Skeletal muscle satellite cell (primary cell): ENCODE results near the gene RAB6D. TPM values are rescaled to one million over a fixed set of nuclear protein-coding genes. Genes with fewer than 3 reads are reported as not detected.
"Not testable (repeated sequence)": the region's sequence is repeated elsewhere in the genome, so short reads cannot be mapped to it uniquely, and the experiment has no call there.

Experiments used
- H3K27me3 ChIP-seq: 2 replicates; pipeline ENCODE4 v1.7.0; 2013; ENCODE audit warnings: low read length; ENCODE audit not compliant: control insufficient read depth, insufficient read depth
- H3K36me3 ChIP-seq: 2 replicates; pipeline ENCODE4 v1.7.0; 2013; ENCODE audit warnings: mild to moderate bottlenecking, control low read depth, low read length; ENCODE audit not compliant: insufficient read depth
- H3K4me1 ChIP-seq: 2 replicates; pipeline ENCODE4 v1.7.0; 2013; ENCODE audit warnings: low read length; ENCODE audit not compliant: control insufficient read depth, insufficient read depth
- H3K4me2 ChIP-seq: 2 replicates; pipeline ENCODE4 v1.7.0; 2013; ENCODE audit warnings: mild to moderate bottlenecking, low read length
- H3K4me3 ChIP-seq: 2 replicates; pipeline ENCODE4 v1.7.0; 2013; ENCODE audit warnings: low read length
- H3K9ac ChIP-seq: 2 replicates; pipeline ENCODE4 v1.7.0; 2013; ENCODE audit warnings: mild to moderate bottlenecking, low read depth, low read length, moderate library complexity
- H3K9me3 ChIP-seq: replicated peaks from 2 replicates; pipeline ENCODE4 v1.7.0; 2013; ENCODE audit warnings: mild to moderate bottlenecking, control low read depth, low read length
- total RNA-seq: library from RNA; depleted of rRNA; stranded (reverse); fragments of >200 nt; gene quantifications from 2 replicates; pipeline ENCODE4 v1.2.3, GENCODE V29; 2012; rRNA removed

RAB6D gene
- total RNA-seq = not detected in 2 replicates

- H3K4me2 ChIP-seq = peak within 1 kb of the TSS; percentile 65
- not testable (repeated sequence) for H3K9ac ChIP-seq, H3K27me3 ChIP-seq, H3K4me3 ChIP-seq, H3K9me3 ChIP-seq, H3K36me3 ChIP-seq, H3K4me1 ChIP-seq
Measured at GRCh38 chr2:131363703-131364186, at the start of gene RAB6D. Gene RAB6D (minus strand): TSS chr2:131364168. CDS start chr2:131363720, 448 bp downstream.

GRCh38 chr2:131413148-131413747, 49.3 kb upstream of the RAB6D start:
- no peak overlapping the region for H3K4me3 ChIP-seq
- no peaks in the 10 kb centered on the region for H3K36me3 ChIP-seq
- no peaks in the 10 kb centered on the region for H3K9me3 ChIP-seq
- H3K9ac ChIP-seq = no peak overlapping the region
- peaks cover 40% of the 10 kb centered on the region for H3K27me3 ChIP-seq
- no peaks in the 10 kb centered on the region for H3K4me1 ChIP-seq
- H3K4me2 ChIP-seq = no peak overlapping the region

- Histone ChIP-seq H3K36me3 (no peaks in the 10 kb centered on the region), H3K4me2 (no peak overlapping the region), H3K9me3 (no peaks in the 10 kb centered on the region), H3K4me1 (no peaks in the 10 kb centered on the region), H3K27me3 (peaks cover 31% of the 10 kb centered on the region), H3K4me3 (no peak overlapping the region), H3K9ac (no peak overlapping the region)
Measured at GRCh38 chr2:131410173-131410572, 46.2 kb upstream of the RAB6D start.

GRCh38 chr2:131408778-131409177, 44.8 kb upstream of the RAB6D start:
- H3K4me1 ChIP-seq = no peaks in the 10 kb centered on the region
- no peak overlapping the region for H3K4me2 ChIP-seq
- peaks cover 26% of the 10 kb centered on the region for H3K27me3 ChIP-seq
- H3K9me3 ChIP-seq = no peaks in the 10 kb centered on the region
- no peak overlapping the region for H3K4me3 ChIP-seq
- no peaks in the 10 kb centered on the region for H3K36me3 ChIP-seq
- no peak overlapping the region for H3K9ac ChIP-seq

- Histone ChIP-seq H3K4me1 (no peaks in the 10 kb centered on the region), H3K9ac (no peak overlapping the region), H3K9me3 (no peaks in the 10 kb centered on the region), H3K36me3 (no peaks in the 10 kb centered on the region), H3K4me2 (no peak overlapping the region), H3K27me3 (peaks cover 26% of the 10 kb centered on the region), H3K4me3 (no peak overlapping the region)
Measured at GRCh38 chr2:131408207-131408606, 44.2 kb upstream of the RAB6D start.

- no peaks in the 10 kb centered on the region for H3K4me1 ChIP-seq
- H3K4me3 ChIP-seq = no peak overlapping the region
- no peaks in the 10 kb centered on the region for H3K36me3 ChIP-seq
- peaks cover 29% of the 10 kb centered on the region for H3K27me3 ChIP-seq
- H3K9ac ChIP-seq = no peak overlapping the region
- no peaks in the 10 kb centered on the region for H3K9me3 ChIP-seq
- no peak overlapping the region for H3K4me2 ChIP-seq
Measured at GRCh38 chr2:131404753-131405152, 40.8 kb upstream of the RAB6D start.

- no peaks in the 10 kb centered on the region for H3K36me3 ChIP-seq
- no peak overlapping the region for H3K4me3 ChIP-seq
- H3K9me3 ChIP-seq = no peaks in the 10 kb centered on the region
- H3K27me3 ChIP-seq = peaks cover 12% of the 10 kb centered on the region
- no peaks in the 10 kb centered on the region for H3K4me1 ChIP-seq
- H3K9ac ChIP-seq = no peak overlapping the region
- no peak overlapping the region for H3K4me2 ChIP-seq
Measured at GRCh38 chr2:131402320-131403039, 38.5 kb upstream of the RAB6D start.

GRCh38 chr2:131400849-131401248, 36.9 kb upstream of the RAB6D start:
- no peaks in the 10 kb centered on the region for H3K9me3 ChIP-seq
- H3K9ac ChIP-seq = no peak overlapping the region
- no peak overlapping the region for H3K4me3 ChIP-seq
- no peaks in the 10 kb centered on the region for H3K4me1 ChIP-seq
- peaks cover 11% of the 10 kb centered on the region for H3K27me3 ChIP-seq
- no peak overlapping the region for H3K4me2 ChIP-seq
- no peaks in the 10 kb centered on the region for H3K36me3 ChIP-seq

GRCh38 chr2:131400441-131400840, 36.5 kb upstream of the RAB6D start:
- not testable (repeated sequence) for H3K4me2 ChIP-seq, H3K4me3 ChIP-seq, H3K4me1 ChIP-seq, H3K27me3 ChIP-seq, H3K9ac ChIP-seq, H3K9me3 ChIP-seq, H3K36me3 ChIP-seq

- not testable (repeated sequence) for H3K9ac ChIP-seq, H3K27me3 ChIP-seq, H3K4me2 ChIP-seq, H3K4me3 ChIP-seq, H3K4me1 ChIP-seq, H3K9me3 ChIP-seq, H3K36me3 ChIP-seq
Measured at GRCh38 chr2:131396209-131396608, 32.2 kb upstream of the RAB6D start.

GRCh38 chr2:131395024-131395645, 31.2 kb upstream of the RAB6D start:
- H3K36me3 ChIP-seq, H3K4me3 ChIP-seq, H3K9ac ChIP-seq, H3K9me3 ChIP-seq, H3K27me3 ChIP-seq, H3K4me1 ChIP-seq: not testable (repeated sequence)
- peak overlapping the region; percentile 63 for H3K4me2 ChIP-seq
